AG10803 (cell line): ENCODE measurements around the gene WASHC3.
"Not testable (repeated sequence)": the region's sequence is repeated elsewhere in the genome, so short reads cannot be mapped to it uniquely, and the experiment has no call there.

Experiments
- DNase-seq: peaks from one replicate; pipeline ENCODE4 v3.0.0; 2010; ENCODE audit warnings: low read depth
- H3K4me3 ChIP-seq: 2 replicates; pipeline ENCODE4 v1.5.1; 2011; ENCODE audit warnings: mild to moderate bottlenecking, low read length, control low read depth
- CTCF ChIP-seq: conservative IDR thresholded peaks from 2 replicates; pipeline ENCODE4 v1.5.1; 2011; ENCODE audit warnings: mild to moderate bottlenecking, low read length, control low read depth, inconsistent platforms

The WASHC3 gene

GRCh38 chr12:102080842-102081241 lies 19.1 kb upstream of the WASHC3 start:
- TF ChIP-seq CTCF, result no peak
- no peak for DNase-seq
- H3K4me3 ChIP-seq, result no peak overlapping the region

GRCh38 chr12:102072092-102072491 lies 10.3 kb upstream of the WASHC3 start:
- not testable (repeated sequence) for H3K4me3 ChIP-seq, DNase-seq

- TF ChIP-seq CTCF, result no peak
- no peak for DNase-seq
- no peak overlapping the region for H3K4me3 ChIP-seq
Measured at GRCh38 chr12:102069707-102070106, 7.9 kb upstream of the WASHC3 start.

GRCh38 chr12:102067574-102068258 lies 5.9 kb upstream of the WASHC3 start:
- no peak overlapping the region for H3K4me3 ChIP-seq
- TF ChIP-seq CTCF, result no peak
- peak; percentile 70 for DNase-seq

- DNase-seq, result no peak
- no peak overlapping the region for H3K4me3 ChIP-seq
- no peak for TF ChIP-seq CTCF
Measured at GRCh38 chr12:102064476-102064875, 2.7 kb upstream of the WASHC3 start.

GRCh38 chr12:102063069-102063468 lies 1.3 kb upstream of the WASHC3 start:
- no peak overlapping the region for H3K4me3 ChIP-seq
- no peak for DNase-seq
- TF ChIP-seq CTCF, result no peak

GRCh38 chr12:102062419-102062806 lies 622 bp upstream of the WASHC3 start:
- DNase-seq, result no peak
- no peak for TF ChIP-seq CTCF
- peak overlapping the region; percentile 38 for H3K4me3 ChIP-seq
